Natural killer cell treated with Interleukin-12 subunit alpha and Interleukin-12 subunit beta and Interleukin-15 and Interleukin-18, amount 100 ng/mL, for 72 hours (primary cell): ENCODE results near the gene ECT2. TPM values are rescaled to one million over a fixed set of nuclear protein-coding genes. Genes with fewer than 3 reads are reported as not detected.
"Not testable (repeated sequence)": the region's sequence is repeated elsewhere in the genome, so short reads cannot be mapped to it uniquely, and the experiment has no call there.

Experiments used
- ATAC-seq, 2 donors: fragments of 150-1000 bp; cut with Tn5 transposase in 1 of 2; sonication (Bioruptor Pico), chemical (Tn5 transposase) in 1 of 2; 2 replicates each; pipeline ENCODE4 v1.10.0; 2021
- DNase-seq: peaks from one replicate; pipeline ENCODE4 v3.0.0; 2022; ENCODE audit warnings: low spot score
- H3K27ac Mint-ChIP-seq, 2 donors: 1 replicate in 1 of 2; 2 replicates in 1 of 2; pipeline ENCODE4 v1.8.0; 2022; ENCODE audit warnings: mixed read lengths in 2 of 2, mild to moderate bottlenecking in 1 of 2, moderate library complexity in 1 of 2
- H3K27me3 Mint-ChIP-seq, 2 donors: 1 replicate in 1 of 2; 2 replicates in 1 of 2; pipeline ENCODE4 v1.8.0; 2022; ENCODE audit warnings: mixed read lengths in 2 of 2
- H3K36me3 Mint-ChIP-seq: one replicate; pipeline ENCODE4 v1.8.0; 2022; ENCODE audit warnings: mixed read lengths
- H3K4me1 Mint-ChIP-seq, 2 donors: 1 replicate in 1 of 2; 2 replicates in 1 of 2; pipeline ENCODE4 v1.8.0; 2022; ENCODE audit warnings: low read depth in 2 of 2, mixed read lengths in 2 of 2, mild to moderate bottlenecking in 1 of 2
- H3K4me3 Mint-ChIP-seq: one replicate; pipeline ENCODE4 v1.8.0; 2022; ENCODE audit warnings: mixed read lengths
- H3K9me3 Mint-ChIP-seq: 2 replicates; pipeline ENCODE4 v1.8.0; 2022; ENCODE audit warnings: mixed read lengths
- total RNA-seq, 2 donors: library from RNA; stranded (reverse); gene quantifications; one replicate each; pipeline ENCODE4 v1.2.3, GENCODE V29; 2022

ECT2 gene
- total RNA-seq, 2 donors from 2014 or later: 27.8 to 59.7 TPM

GRCh38 chr3:172760416-172760815 lies 9.9 kb downstream of the ECT2 start:
- H3K36me3 Mint-ChIP-seq: peaks cover 21% of the 10 kb centered on the region
- not testable (repeated sequence) for H3K27ac Mint-ChIP-seq

DNA sequence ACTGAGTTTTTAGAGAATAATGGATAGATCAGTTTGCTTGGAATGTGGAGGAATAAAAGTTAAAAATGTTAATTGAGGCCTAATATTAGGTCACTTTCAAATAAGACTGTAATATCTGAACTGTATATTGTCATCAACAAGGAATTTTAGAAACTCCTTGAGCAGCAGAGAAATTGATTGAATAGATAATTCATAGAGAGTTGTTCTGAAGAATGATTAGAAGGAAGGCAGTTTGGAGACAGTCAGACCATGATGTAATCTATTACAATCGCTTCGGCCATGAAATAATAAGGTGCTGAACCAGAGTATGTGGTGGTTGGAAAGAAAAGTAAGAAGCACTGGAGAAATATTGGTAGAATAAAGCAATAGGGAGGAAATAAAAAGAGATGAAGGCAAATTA lies 15.7 kb downstream of the ECT2 start:
- no peaks in the 10 kb centered on the region for H3K27me3 Mint-ChIP-seq
- H3K4me3 Mint-ChIP-seq: no peak overlapping the region
- peaks cover 38% of the 10 kb centered on the region for H3K36me3 Mint-ChIP-seq
- peaks cover under 1 to 2% of the 10 kb centered on the region in 2 donors for H3K4me1 Mint-ChIP-seq
- H3K9me3 Mint-ChIP-seq: no peaks in the 10 kb centered on the region
- ATAC-seq: no peak
- no peak for DNase-seq
- H3K27ac Mint-ChIP-seq: no peak overlapping the region

More at GRCh38 chr3:172760416-172760815, 9.9 kb downstream of the ECT2 start:
- not testable (repeated sequence) for ATAC-seq, H3K9me3 Mint-ChIP-seq, DNase-seq, H3K27me3 Mint-ChIP-seq, H3K4me3 Mint-ChIP-seq, H3K4me1 Mint-ChIP-seq

DNA sequence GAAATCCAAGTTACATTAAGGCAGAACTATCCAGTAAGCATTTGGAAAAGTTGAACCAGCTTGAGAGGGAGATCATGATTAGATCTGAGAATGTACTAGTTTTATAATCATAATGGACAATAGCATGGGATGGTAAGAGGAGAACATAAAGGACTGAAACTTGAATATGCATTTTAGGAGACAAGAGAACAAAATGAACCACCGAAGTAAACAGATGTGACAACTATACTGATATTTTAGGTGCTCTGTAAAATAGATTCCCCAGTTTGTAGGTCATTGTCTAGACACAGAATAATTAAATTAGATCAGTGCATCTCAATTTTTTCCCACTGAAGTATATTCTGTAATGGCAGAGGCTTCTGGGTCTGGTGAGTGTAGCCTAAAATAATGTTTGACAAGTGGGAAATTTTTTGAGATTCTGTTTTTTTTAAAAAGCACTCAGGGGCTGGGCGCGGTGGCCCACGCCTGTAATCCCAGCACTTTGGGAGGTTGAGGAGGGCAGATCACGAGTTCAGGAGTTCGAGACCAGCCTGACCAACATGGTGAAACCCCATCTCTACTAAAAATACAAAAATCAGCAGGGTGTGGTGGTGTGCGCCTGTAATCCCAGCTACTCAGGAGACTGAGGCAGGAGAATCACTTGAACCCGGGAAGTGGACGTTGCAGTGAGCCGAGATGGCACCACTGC lies 16.3 kb downstream of the ECT2 start:
- Mint-ChIP-seq H3K9me3 (no peaks in the 10 kb centered on the region), H3K36me3 (peaks cover 42% of the 10 kb centered on the region), H3K27ac (no peak overlapping the region), H3K4me3 (no peak overlapping the region), H3K27me3 (no peaks in the 10 kb centered on the region), H3K4me1 (peaks cover 6 to 7% of the 10 kb centered on the region in 2 donors)
- no peak for DNase-seq
- no peak for ATAC-seq

DNA sequence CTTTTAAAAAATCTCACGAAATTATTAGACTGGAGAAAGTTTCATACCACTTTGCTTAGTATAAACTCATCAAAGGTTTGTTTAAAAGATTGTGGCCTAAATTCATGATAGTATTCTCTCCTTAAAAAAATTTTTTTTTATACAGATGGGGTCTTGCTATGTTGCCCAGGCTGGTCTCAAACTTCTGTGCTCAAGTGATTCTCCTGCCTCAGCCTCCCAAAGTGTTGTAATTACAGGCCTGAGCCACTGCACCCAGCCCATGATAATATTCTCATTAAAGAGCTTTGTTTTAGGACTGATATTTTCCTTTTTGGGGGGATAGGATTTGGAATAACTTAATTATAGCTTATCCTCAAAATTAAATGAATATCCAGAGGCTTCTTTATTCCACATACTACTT lies 19.9 kb downstream of the ECT2 start:
- Mint-ChIP-seq H3K36me3 (peaks cover 30% of the 10 kb centered on the region), H3K4me1 (peaks cover 6 to 7% of the 10 kb centered on the region in 2 donors), H3K27me3 (no peaks in the 10 kb centered on the region), H3K9me3 (no peaks in the 10 kb centered on the region), H3K4me3 (no peak overlapping the region), H3K27ac (no peak overlapping the region)
- DNase-seq (no peak), ATAC-seq (no peak)

- H3K27ac Mint-ChIP-seq: no peak overlapping the region
- H3K27me3 Mint-ChIP-seq: no peaks in the 10 kb centered on the region
- no peak overlapping the region for H3K4me3 Mint-ChIP-seq
- no peak for DNase-seq
- H3K36me3 Mint-ChIP-seq: peaks cover 19% of the 10 kb centered on the region
- no peaks in the 10 kb centered on the region for H3K9me3 Mint-ChIP-seq
- no peak for ATAC-seq
- H3K4me1 Mint-ChIP-seq: peaks cover 6 to 7% of the 10 kb centered on the region in 2 donors
Measured at GRCh38 chr3:172771672-172772071, 21.1 kb downstream of the ECT2 start.

GRCh38 chr3:172776049-172776717 lies 25.7 kb downstream of the ECT2 start:
- DNase-seq: no peak
- no peaks in the 10 kb centered on the region for H3K27me3 Mint-ChIP-seq
- H3K9me3 Mint-ChIP-seq: no peaks in the 10 kb centered on the region
- no peak for ATAC-seq
- peaks cover 9 to 11% of the 10 kb centered on the region in 2 donors for H3K4me1 Mint-ChIP-seq
- H3K4me3 Mint-ChIP-seq: no peak overlapping the region
- H3K27ac Mint-ChIP-seq: no peak overlapping the region
- H3K36me3 Mint-ChIP-seq: peaks cover 16% of the 10 kb centered on the region

DNA sequence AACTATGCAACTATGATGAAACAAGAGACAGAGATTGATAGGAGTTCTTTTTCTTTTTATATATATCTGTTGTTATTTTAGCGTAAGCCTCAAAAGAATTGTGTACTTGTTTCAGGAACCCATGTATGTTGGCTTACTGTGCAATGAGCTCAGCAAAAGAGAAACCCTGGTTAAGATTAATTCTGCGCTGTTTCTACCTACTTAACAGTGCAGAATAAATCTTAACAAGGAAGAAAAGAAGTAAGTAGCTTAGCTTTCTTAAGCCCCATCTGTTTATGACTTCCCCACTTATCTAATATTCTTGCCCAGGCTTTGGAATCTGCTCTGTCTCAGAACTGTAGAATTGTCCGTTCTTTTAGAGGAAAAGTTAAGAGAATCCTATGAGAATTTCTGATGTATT lies 27.4 kb downstream of the ECT2 start:
- ATAC-seq: no peak
- no peaks in the 10 kb centered on the region for H3K27me3 Mint-ChIP-seq
- DNase-seq: no peak
- peaks cover 3 to 5% of the 10 kb centered on the region in 2 donors for H3K4me1 Mint-ChIP-seq
- H3K9me3 Mint-ChIP-seq: no peaks in the 10 kb centered on the region
- no peak overlapping the region for H3K4me3 Mint-ChIP-seq
- no peak overlapping the region for H3K27ac Mint-ChIP-seq
- H3K36me3 Mint-ChIP-seq: peaks cover 12% of the 10 kb centered on the region

DNA sequence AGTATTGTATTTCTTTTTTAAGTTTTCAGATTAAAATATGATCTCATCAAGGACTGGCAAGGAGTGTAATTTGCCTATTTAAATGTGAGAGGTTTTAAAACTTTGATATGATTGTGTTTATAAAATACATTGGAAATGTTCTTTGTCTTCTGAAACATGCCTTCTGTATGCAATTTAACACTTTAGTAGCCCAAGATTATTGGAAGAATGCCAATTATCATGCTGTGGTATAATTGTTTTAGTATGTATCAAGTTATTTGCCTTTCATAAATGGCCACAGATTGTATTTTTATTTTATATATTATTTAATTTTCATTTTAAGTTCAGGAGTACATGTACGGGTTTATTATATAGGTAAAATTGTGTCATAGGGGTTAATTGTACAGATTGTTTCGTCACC lies 31.7 kb downstream of the ECT2 start:
- no peak for ATAC-seq
- DNase-seq: no peak
- H3K27ac Mint-ChIP-seq: no peak overlapping the region
- peaks cover 3 to 5% of the 10 kb centered on the region in 2 donors for H3K4me1 Mint-ChIP-seq
- peaks cover 5% of the 10 kb centered on the region for H3K36me3 Mint-ChIP-seq
- H3K9me3 Mint-ChIP-seq: no peaks in the 10 kb centered on the region
- H3K27me3 Mint-ChIP-seq: no peaks in the 10 kb centered on the region
- no peak overlapping the region for H3K4me3 Mint-ChIP-seq

DNA sequence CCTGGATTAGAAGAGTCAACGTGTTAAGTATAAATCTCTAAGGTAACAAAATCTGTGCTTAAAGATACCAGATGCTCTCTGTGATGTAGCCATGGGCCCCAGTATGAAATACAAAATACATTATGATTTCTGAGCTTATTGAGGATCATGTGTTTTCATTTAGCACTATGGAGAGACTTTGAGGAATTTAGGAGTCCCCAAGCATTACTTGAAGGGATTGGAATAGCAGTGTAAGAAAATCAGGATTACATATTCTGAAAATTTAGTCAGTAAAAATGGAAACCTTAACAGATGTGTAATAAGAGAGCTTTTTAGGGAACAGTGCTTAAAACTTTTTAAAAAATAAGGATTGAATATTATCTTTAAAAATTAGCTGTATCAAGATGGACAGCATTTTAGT lies 35.5 kb downstream of the ECT2 start:
- Mint-ChIP-seq H3K36me3 (peaks cover 13% of the 10 kb centered on the region), H3K27ac (no peak overlapping the region), H3K4me1 (no peaks in the 10 kb centered on the region), H3K9me3 (no peaks in the 10 kb centered on the region), H3K27me3 (no peaks in the 10 kb centered on the region), H3K4me3 (no peak overlapping the region)
- ATAC-seq: no peak
- no peak for DNase-seq

DNA sequence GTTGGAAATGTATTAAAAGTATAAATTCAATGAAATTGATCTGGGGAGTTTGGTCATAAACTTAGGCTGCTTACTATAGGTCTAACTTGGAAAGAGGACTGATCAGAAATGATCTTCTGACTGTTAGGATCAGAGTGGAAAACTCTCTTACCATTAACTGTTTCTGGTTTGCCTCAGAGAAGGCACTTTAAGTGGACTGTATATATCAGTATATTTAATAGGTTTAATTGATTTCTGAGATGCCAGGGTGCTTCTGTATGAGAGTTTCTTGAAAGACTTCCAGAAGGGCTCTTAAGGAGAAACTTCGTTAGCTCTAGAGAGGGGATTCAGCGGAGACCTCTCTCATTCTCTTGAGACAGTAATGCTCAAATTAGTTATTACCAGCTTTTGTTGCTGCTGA lies 36.5 kb downstream of the ECT2 start:
- DNase-seq (no peak), ATAC-seq (no peak)
- Mint-ChIP-seq H3K27me3 (no peaks in the 10 kb centered on the region), H3K4me1 (no peaks in the 10 kb centered on the region), H3K27ac (no peak overlapping the region), H3K36me3 (peaks cover 13% of the 10 kb centered on the region), H3K9me3 (no peaks in the 10 kb centered on the region), H3K4me3 (no peak overlapping the region)

DNA sequence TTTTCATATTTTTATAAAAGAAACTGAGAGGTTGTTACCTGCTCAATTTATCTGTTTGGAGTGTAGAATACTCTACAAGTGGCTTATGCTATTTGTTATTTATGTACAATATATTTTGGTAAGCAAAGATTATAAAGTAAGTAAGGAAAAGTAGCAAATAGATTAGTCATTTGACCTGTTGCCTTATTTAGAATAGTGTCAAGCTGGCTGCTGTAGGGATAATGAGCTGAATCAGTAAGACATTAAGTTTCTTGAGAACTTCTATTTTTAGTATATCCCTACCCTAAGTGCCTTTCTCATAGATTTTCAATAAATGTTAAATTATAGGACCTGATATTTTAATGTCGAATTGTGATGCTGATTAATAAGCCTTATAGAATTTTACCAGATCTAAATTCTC lies 37.2 kb downstream of the ECT2 start:
- no peak overlapping the region for H3K27ac Mint-ChIP-seq
- ATAC-seq: no peak
- H3K27me3 Mint-ChIP-seq: no peaks in the 10 kb centered on the region
- DNase-seq: no peak
- peaks cover 13% of the 10 kb centered on the region for H3K36me3 Mint-ChIP-seq
- H3K4me3 Mint-ChIP-seq: no peak overlapping the region
- H3K9me3 Mint-ChIP-seq: no peaks in the 10 kb centered on the region
- no peaks in the 10 kb centered on the region for H3K4me1 Mint-ChIP-seq

GRCh38 chr3:172799246-172799645 lies 48.7 kb downstream of the ECT2 start:
- no peak overlapping the region for H3K27ac Mint-ChIP-seq
- ATAC-seq (no peak), DNase-seq (no peak)
- no peaks in the 10 kb centered on the region for H3K27me3 Mint-ChIP-seq
- no peak overlapping the region for H3K4me3 Mint-ChIP-seq
- no peaks in the 10 kb centered on the region for H3K9me3 Mint-ChIP-seq
- peaks cover 5% of the 10 kb centered on the region for H3K36me3 Mint-ChIP-seq
- peaks cover 0 to 4% of the 10 kb centered on the region in 2 donors for H3K4me1 Mint-ChIP-seq

GRCh38 chr3:172800156-172800555 lies 49.6 kb downstream of the ECT2 start:
- H3K9me3 Mint-ChIP-seq: no peaks in the 10 kb centered on the region

DNA sequence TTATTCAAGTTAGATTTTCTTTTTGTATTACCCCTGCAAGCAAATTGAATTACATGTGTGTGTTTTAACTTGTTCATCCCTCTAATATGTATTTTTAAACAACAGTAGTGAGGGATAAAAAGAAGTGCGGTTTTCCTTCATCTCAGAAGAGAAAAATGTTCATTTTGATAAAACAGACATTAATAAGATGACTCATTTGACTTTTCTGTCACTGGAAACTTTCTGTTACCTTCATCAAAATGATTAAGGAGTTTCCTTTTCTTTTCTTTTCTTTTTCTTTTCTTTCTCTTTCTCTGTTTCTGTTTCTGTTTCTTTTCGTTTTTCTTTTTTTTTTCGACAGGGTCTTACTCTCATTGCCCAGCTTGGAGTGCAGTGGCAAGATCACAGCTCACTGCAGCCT lies 53.0 kb downstream of the ECT2 start:
- H3K36me3 Mint-ChIP-seq: peaks cover 5% of the 10 kb centered on the region
- DNase-seq: no peak
- peaks cover 0 to 4% of the 10 kb centered on the region in 2 donors for H3K4me1 Mint-ChIP-seq
- H3K27me3 Mint-ChIP-seq: no peaks in the 10 kb centered on the region
- ATAC-seq: no peak
- H3K4me3 Mint-ChIP-seq: no peak overlapping the region
- no peaks in the 10 kb centered on the region for H3K9me3 Mint-ChIP-seq
- no peak overlapping the region for H3K27ac Mint-ChIP-seq

More at GRCh38 chr3:172800156-172800555, 49.6 kb downstream of the ECT2 start:
- DNase-seq (no peak), ATAC-seq (no peak)
- no peaks in the 10 kb centered on the region for H3K27me3 Mint-ChIP-seq
- H3K4me3 Mint-ChIP-seq: no peak overlapping the region
- H3K27ac Mint-ChIP-seq: no peak overlapping the region
- H3K4me1 Mint-ChIP-seq: peaks cover 0 to 4% of the 10 kb centered on the region in 2 donors
- peaks cover 5% of the 10 kb centered on the region for H3K36me3 Mint-ChIP-seq
